Astrocyte of the spinal cord (primary cell): ENCODE results near the gene SF3B1.
"Not testable (repeated sequence)": the region's sequence is repeated elsewhere in the genome, so short reads cannot be mapped to it uniquely, and the experiment has no call there.

Experiments used
- DNase-seq: peaks from one replicate; pipeline ENCODE4 v3.0.0; 2011; ENCODE audit warnings: low read depth, low spot score
- H3K4me3 ChIP-seq: 2 replicates; pipeline ENCODE4 v1.5.1; 2011; ENCODE audit warnings: low read depth, mild to moderate bottlenecking, low read length, moderate library complexity
- in situ Hi-C: cut with HindIII; loops from 2 replicates; pipeline ENCODE4 v1.10.0; 2017; ENCODE audit warnings: low sequenced_read_pairs
- TF ChIP-seq, protein P1 (sequence below): IDR thresholded peaks from 2 replicates; pipeline ENCODE4 v1.5.1; 2012; ENCODE audit warnings: low read depth, mild to moderate bottlenecking, low read length, inconsistent platforms

SF3B1 gene

GRCh38 chr2:197354169-197354558 lies 80.7 kb downstream of the SF3B1 start:
- in situ Hi-C loops, result no loop called here
- TF ChIP-seq, protein P1, sequence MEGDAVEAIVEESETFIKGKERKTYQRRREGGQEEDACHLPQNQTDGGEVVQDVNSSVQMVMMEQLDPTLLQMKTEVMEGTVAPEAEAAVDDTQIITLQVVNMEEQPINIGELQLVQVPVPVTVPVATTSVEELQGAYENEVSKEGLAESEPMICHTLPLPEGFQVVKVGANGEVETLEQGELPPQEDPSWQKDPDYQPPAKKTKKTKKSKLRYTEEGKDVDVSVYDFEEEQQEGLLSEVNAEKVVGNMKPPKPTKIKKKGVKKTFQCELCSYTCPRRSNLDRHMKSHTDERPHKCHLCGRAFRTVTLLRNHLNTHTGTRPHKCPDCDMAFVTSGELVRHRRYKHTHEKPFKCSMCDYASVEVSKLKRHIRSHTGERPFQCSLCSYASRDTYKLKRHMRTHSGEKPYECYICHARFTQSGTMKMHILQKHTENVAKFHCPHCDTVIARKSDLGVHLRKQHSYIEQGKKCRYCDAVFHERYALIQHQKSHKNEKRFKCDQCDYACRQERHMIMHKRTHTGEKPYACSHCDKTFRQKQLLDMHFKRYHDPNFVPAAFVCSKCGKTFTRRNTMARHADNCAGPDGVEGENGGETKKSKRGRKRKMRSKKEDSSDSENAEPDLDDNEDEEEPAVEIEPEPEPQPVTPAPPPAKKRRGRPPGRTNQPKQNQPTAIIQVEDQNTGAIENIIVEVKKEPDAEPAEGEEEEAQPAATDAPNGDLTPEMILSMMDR, result no peak
- no peak overlapping the region for H3K4me3 ChIP-seq
- DNase-seq, result no peak

- DNase-seq, result no peak
- no peak overlapping the region for H3K4me3 ChIP-seq
- in situ Hi-C loops, result no loop called here
- TF ChIP-seq, protein P1, result no peak
Measured at GRCh38 chr2:197353393-197354168, 81.2 kb downstream of the SF3B1 start.

DNA sequence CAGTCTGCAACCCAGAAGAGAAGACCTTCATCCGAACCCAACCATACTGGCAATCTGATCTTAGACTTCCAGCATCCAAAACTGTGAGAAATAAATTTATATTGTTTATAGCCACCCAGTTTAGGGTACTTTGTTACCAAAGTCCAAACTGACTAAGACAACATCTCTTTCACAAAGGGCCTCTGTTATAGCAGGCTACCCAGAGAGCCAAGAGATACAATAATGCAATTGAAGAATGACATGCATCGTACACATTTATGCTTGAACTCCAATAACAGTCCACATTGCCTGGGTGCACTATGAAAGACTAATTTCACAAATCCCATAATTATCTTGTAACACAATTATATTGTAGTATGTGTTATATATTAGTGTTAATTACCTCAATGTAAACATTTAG lies 85.1 kb downstream of the SF3B1 start:
- in situ Hi-C loops, result no loop called here
- no peak overlapping the region for H3K4me3 ChIP-seq
- DNase-seq, result no peak
- TF ChIP-seq, protein P1, result no peak

GRCh38 chr2:197348721-197349360 lies 86.0 kb downstream of the SF3B1 start:
- no peak for DNase-seq
- TF ChIP-seq, protein P1, result no peak
- in situ Hi-C loops, result no loop called here
- H3K4me3 ChIP-seq, result no peak overlapping the region

DNA sequence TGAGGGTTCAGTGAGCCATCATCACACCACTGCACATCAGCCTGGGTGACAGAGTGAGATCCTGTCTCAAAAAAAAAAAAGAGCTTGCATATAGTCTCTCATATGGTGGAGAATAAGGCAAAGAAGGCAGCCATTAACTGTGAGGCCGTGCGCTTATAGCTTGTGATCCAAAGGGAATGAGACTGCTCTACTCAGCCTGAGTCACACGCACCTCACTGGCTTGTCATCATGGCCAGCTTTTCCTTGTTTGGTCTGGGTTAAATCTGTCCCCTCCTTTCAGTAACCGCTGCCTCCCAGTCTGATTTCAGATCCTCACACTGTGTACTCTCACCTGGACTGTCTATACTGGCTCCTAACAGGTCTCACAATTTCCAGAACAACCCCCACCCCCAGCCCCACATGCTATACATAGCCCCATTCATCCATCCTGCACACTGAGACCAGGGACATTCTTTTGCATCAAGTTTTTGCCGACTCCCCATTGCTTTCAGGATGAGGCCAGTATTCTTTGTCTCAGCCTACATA lies 88.9 kb downstream of the SF3B1 start:
- in situ Hi-C loops, result no loop called here
- no peak for DNase-seq
- H3K4me3 ChIP-seq, result no peak overlapping the region
- TF ChIP-seq, protein P1, result no peak

DNA sequence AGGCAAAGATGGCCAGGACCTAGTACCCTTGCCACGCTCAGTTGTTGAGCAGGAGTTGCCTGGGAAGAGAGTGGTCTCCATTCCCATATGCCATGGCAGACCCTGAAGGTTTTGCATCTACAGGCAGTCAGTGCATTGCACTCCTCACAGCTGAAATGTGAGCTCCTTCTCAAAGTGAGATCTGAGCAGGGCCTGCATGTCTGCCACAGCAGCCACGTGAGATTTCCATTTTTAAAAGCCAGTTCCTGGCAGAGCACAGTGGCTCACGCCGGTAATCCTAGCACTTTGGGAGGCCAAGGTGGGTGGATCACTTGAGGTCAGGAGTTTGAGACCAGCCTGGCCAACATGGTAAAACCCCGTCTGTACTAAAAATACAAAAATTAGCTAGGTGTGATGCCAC lies 90.9 kb downstream of the SF3B1 start:
- in situ Hi-C loops, H3K4me3 ChIP-seq, DNase-seq: not testable (repeated sequence)

GRCh38 chr2:197340591-197340990 lies 94.2 kb downstream of the SF3B1 start:
- no peak for DNase-seq
- in situ Hi-C loops, result no loop called here
- TF ChIP-seq, protein P1, result no peak

More at GRCh38 chr2:197340591-197340990, 94.2 kb downstream of the SF3B1 start:
- H3K4me3 ChIP-seq, result no peak overlapping the region
